ENCODE results near the gene WNT2B.

Gene WNT2B

GRCh38 chr1:112504661-112505399, 3.9 kb upstream of the WNT2B start:
- no peak for DNase-seq (ENCODE audit: low read depth)
- no peak overlapping the region for H3K4me3 ChIP-seq (ENCODE audit: low read depth, low read length)
- no peak for TF ChIP-seq CTCF (IDR thresholded peaks at IDR 0.05; ENCODE audit: control insufficient read depth, extremely low read depth, insufficient read depth)

GRCh38 chr1:112505400-112505785, 3.4 kb upstream of the WNT2B start:
- DNase-seq (ENCODE audit: low read depth), result no peak
- no peak for TF ChIP-seq CTCF (IDR thresholded peaks at IDR 0.05; ENCODE audit: control insufficient read depth, extremely low read depth, insufficient read depth)
- no peak overlapping the region for H3K4me3 ChIP-seq (ENCODE audit: low read depth, low read length)

- no peak for TF ChIP-seq CTCF (IDR thresholded peaks at IDR 0.05; ENCODE audit: control insufficient read depth, extremely low read depth, insufficient read depth)
- DNase-seq (ENCODE audit: low read depth), result no peak
- no peak overlapping the region for H3K4me3 ChIP-seq (ENCODE audit: low read depth, low read length)
Observed at GRCh38 chr1:112505878-112506277, 2.9 kb upstream of the WNT2B start.

GRCh38 chr1:112506306-112506705, 2.5 kb upstream of the WNT2B start:
- TF ChIP-seq CTCF (IDR thresholded peaks at IDR 0.05; ENCODE audit: control insufficient read depth, extremely low read depth, insufficient read depth), result no peak
- no peak overlapping the region for H3K4me3 ChIP-seq (ENCODE audit: low read depth, low read length)
- no peak for DNase-seq (ENCODE audit: low read depth)

- TF ChIP-seq CTCF (IDR thresholded peaks at IDR 0.05; ENCODE audit: control insufficient read depth, extremely low read depth, insufficient read depth), result no peak
- no peak overlapping the region for H3K4me3 ChIP-seq (ENCODE audit: low read depth, low read length)
- DNase-seq (ENCODE audit: low read depth), result no peak
Observed at GRCh38 chr1:112506731-112507130, 2.0 kb upstream of the WNT2B start.

GRCh38 chr1:112507336-112507735, 1.4 kb upstream of the WNT2B start:
- no peak for DNase-seq (ENCODE audit: low read depth)
- TF ChIP-seq CTCF (IDR thresholded peaks at IDR 0.05; ENCODE audit: control insufficient read depth, extremely low read depth, insufficient read depth), result no peak
- H3K4me3 ChIP-seq (ENCODE audit: low read depth, low read length), result no peak overlapping the region

- no peak for TF ChIP-seq CTCF (IDR thresholded peaks at IDR 0.05; ENCODE audit: control insufficient read depth, extremely low read depth, insufficient read depth)
- H3K4me3 ChIP-seq (ENCODE audit: low read depth, low read length), result peak overlapping the region; percentile 51
- no peak for DNase-seq (ENCODE audit: low read depth)
Observed at GRCh38 chr1:112507921-112508277, 866 bp upstream of the WNT2B start.
